Trophoblast cell (in vitro differentiated cells and primary cell): ENCODE data around the gene HNRNPD.
"Not testable (repeated sequence)": the region's sequence is repeated elsewhere in the genome, so short reads cannot be mapped to it uniquely, and the experiment has no call there.

Experiments
- DNase-seq, 2 donors: peaks; one replicate each; pipeline ENCODE4 v3.0.0-alpha.2; 2016
- H2AFZ ChIP-seq: 2 replicates; pipeline ENCODE4 v1.6.1; 2013; ENCODE audit warnings: low read length, moderate library complexity, mild to moderate bottlenecking; ENCODE audit not compliant: insufficient read depth, poor library complexity
- H2AK5ac ChIP-seq: 2 replicates; pipeline ENCODE4 v1.6.1; 2013; ENCODE audit warnings: mild to moderate bottlenecking, low read length
- H2BK120ac ChIP-seq: 2 replicates; pipeline ENCODE4 v1.6.1; 2013; ENCODE audit warnings: low read length, mild to moderate bottlenecking, moderate library complexity; ENCODE audit not compliant: insufficient read depth, poor library complexity
- H2BK12ac ChIP-seq: 2 replicates; pipeline ENCODE4 v1.6.1; 2013; ENCODE audit warnings: mild to moderate bottlenecking, low read length, moderate library complexity
- H2BK5ac ChIP-seq: 2 replicates; pipeline ENCODE4 v1.6.1; 2013; ENCODE audit warnings: low read length, low read depth, moderate library complexity, mild to moderate bottlenecking; ENCODE audit not compliant: poor library complexity
- H3K14ac ChIP-seq: 2 replicates; pipeline ENCODE4 v1.6.1; 2013; ENCODE audit warnings: mild to moderate bottlenecking, low read length
- H3K18ac ChIP-seq: 2 replicates; pipeline ENCODE4 v1.6.1; 2013; ENCODE audit warnings: mild to moderate bottlenecking, low read length
- H3K23ac ChIP-seq: 2 replicates; pipeline ENCODE4 v1.6.1; 2013; ENCODE audit warnings: low read length
- H3K27ac ChIP-seq: 2 replicates; pipeline ENCODE4 v1.5.1; 2013; ENCODE audit warnings: low read depth, mild to moderate bottlenecking, inconsistent platforms, low read length, moderate library complexity
- H3K27me3 ChIP-seq: 2 replicates; pipeline ENCODE4 v1.6.1; 2013; ENCODE audit warnings: inconsistent platforms, mild to moderate bottlenecking, low read length, moderate library complexity; ENCODE audit not compliant: insufficient read depth
- H3K36me3 ChIP-seq, 2 experiments: 1 replicate in 1 of 2; 2 replicates in 1 of 2; pipeline ENCODE4 v1.6.1; 2013; ENCODE audit warnings: low read length in 2 of 2, mild to moderate bottlenecking in 2 of 2, moderate library complexity in 1 of 2; ENCODE audit not compliant: insufficient read depth in 2 of 2, control insufficient read depth in 1 of 2
- H3K4ac ChIP-seq: 2 replicates; pipeline ENCODE4 v1.6.1; 2013; ENCODE audit warnings: low read depth, mild to moderate bottlenecking, low read length, moderate library complexity
- H3K4me1 ChIP-seq, 2 experiments: 1 replicate in 1 of 2; 2 replicates in 1 of 2; pipeline ENCODE4 v1.6.1; 2013; ENCODE audit warnings: low read length in 2 of 2, mild to moderate bottlenecking in 2 of 2, moderate library complexity in 1 of 2; ENCODE audit not compliant: insufficient read depth in 2 of 2, control insufficient read depth in 1 of 2
- H3K4me2 ChIP-seq: 2 replicates; pipeline ENCODE4 v1.6.1; 2013; ENCODE audit warnings: inconsistent platforms, mild to moderate bottlenecking, low read length, moderate library complexity
- H3K4me3 ChIP-seq: 2 replicates; pipeline ENCODE4 v1.5.1; 2013; ENCODE audit warnings: mild to moderate bottlenecking, low read depth, low read length, inconsistent platforms
- H3K79me1 ChIP-seq: one replicate; pipeline ENCODE4 v1.6.1; 2013; ENCODE audit warnings: low read length
- H3K79me2 ChIP-seq: 2 replicates; pipeline ENCODE4 v1.6.1; 2013; ENCODE audit warnings: low read length, mild to moderate bottlenecking; ENCODE audit not compliant: control insufficient read depth, insufficient read depth, poor library complexity
- H3K9ac ChIP-seq: 2 replicates; pipeline ENCODE4 v1.6.1; 2013; ENCODE audit warnings: mild to moderate bottlenecking, low read length
- H3K9me3 ChIP-seq: 2 replicates; pipeline ENCODE4 v1.6.1; 2013; ENCODE audit warnings: low read depth, mild to moderate bottlenecking, control low read depth, inconsistent platforms, low read length; ENCODE audit not compliant: insufficient read depth
- H4K12ac ChIP-seq: 2 replicates; pipeline ENCODE4 v1.6.1; 2013; ENCODE audit warnings: low read depth, mild to moderate bottlenecking, low read length, moderate library complexity
- H4K8ac ChIP-seq: 2 replicates; pipeline ENCODE4 v1.6.1; 2013; ENCODE audit warnings: low read depth, mild to moderate bottlenecking, low read length, moderate library complexity
- H4K91ac ChIP-seq: one replicate; pipeline ENCODE4 v1.6.1; 2013; ENCODE audit warnings: low read depth, mild to moderate bottlenecking, low read length, moderate library complexity
- WGBS: extraction: QIAGEN DNeasy Blood & Tissue Kit; methylation state at CpG from one replicate; pipeline ENCODE4 v1.1.7; 2013; ENCODE audit warnings: missing lambda C conversion rate; ENCODE audit not compliant: insufficient read length, insufficient coverage; ENCODE audit errors: extremely low coverage; 5-methylcytosine and 5-hydroxymethylcytosine counted together

The HNRNPD gene

GRCh38 chr4:82415922-82416365 is 42.2 kb upstream of the HNRNPD start:
- Histone ChIP-seq H3K27ac (no peak overlapping the region), H3K18ac (no peak overlapping the region), H3K4me2 (no peak overlapping the region), H3K79me1 (no peaks in the 10 kb centered on the region), H2BK5ac (no peak overlapping the region), H3K27me3 (no peaks in the 10 kb centered on the region), H3K4me3 (no peak overlapping the region), H4K91ac (no peak overlapping the region), H4K8ac (no peak overlapping the region), H3K36me3 (no peaks in the 10 kb centered on the region), H3K14ac (no peak overlapping the region), H3K4me1 (no peaks in the 10 kb centered on the region), H3K9me3 (no peaks in the 10 kb centered on the region), H3K79me2 (no peaks in the 10 kb centered on the region), H2AK5ac (no peak overlapping the region), H2BK12ac (no peak overlapping the region), H3K4ac (no peak overlapping the region), H2BK120ac (no peak overlapping the region), H4K12ac (no peak overlapping the region), H3K23ac (no peak overlapping the region), H3K9ac (no peak overlapping the region), H2AFZ (no peak overlapping the region)
- no CpG with 5 or more reads among the region's 12 CpGs for WGBS
- no peak for DNase-seq

GRCh38 chr4:82415061-82415460 is 41.3 kb upstream of the HNRNPD start:
- H3K79me2 ChIP-seq, H3K18ac ChIP-seq, H2BK12ac ChIP-seq, H3K23ac ChIP-seq, DNase-seq, H4K91ac ChIP-seq, H2AFZ ChIP-seq, H3K4me1 ChIP-seq, H2BK5ac ChIP-seq, H3K9me3 ChIP-seq, H3K4me3 ChIP-seq, H2BK120ac ChIP-seq, H3K27me3 ChIP-seq, H3K4me2 ChIP-seq, H3K79me1 ChIP-seq, H4K12ac ChIP-seq, H3K14ac ChIP-seq, H3K27ac ChIP-seq, H3K4ac ChIP-seq, H2AK5ac ChIP-seq, H3K36me3 ChIP-seq, H3K9ac ChIP-seq, H4K8ac ChIP-seq: not testable (repeated sequence)
- WGBS, result no CpG with 5 or more reads among the region's 11 CpGs

GRCh38 chr4:82403725-82404124 is 29.9 kb upstream of the HNRNPD start:
- no peak overlapping the region for H3K4ac ChIP-seq
- no peak overlapping the region for H3K4me2 ChIP-seq
- no peaks in the 10 kb centered on the region for H3K9me3 ChIP-seq
- H2BK12ac ChIP-seq, result no peak overlapping the region
- no peak overlapping the region for H2BK5ac ChIP-seq
- no peak overlapping the region for H4K91ac ChIP-seq
- no peak overlapping the region for H3K14ac ChIP-seq
- no peaks in the 10 kb centered on the region for H3K36me3 ChIP-seq
- H3K9ac ChIP-seq, result no peak overlapping the region
- H3K79me2 ChIP-seq, result no peaks in the 10 kb centered on the region
- no peak overlapping the region for H3K23ac ChIP-seq
- no peak overlapping the region for H2AK5ac ChIP-seq
- H3K18ac ChIP-seq, result no peak overlapping the region
- H3K79me1 ChIP-seq, result no peaks in the 10 kb centered on the region
- DNase-seq, result no peak
- H4K8ac ChIP-seq, result no peak overlapping the region
- no peak overlapping the region for H4K12ac ChIP-seq
- H3K4me3 ChIP-seq, result no peak overlapping the region
- H2BK120ac ChIP-seq, result no peak overlapping the region
- no CpG with 5 or more reads among the region's 1 CpG for WGBS
- H2AFZ ChIP-seq, result no peak overlapping the region
- H3K27me3 ChIP-seq, result no peaks in the 10 kb centered on the region
- no peaks in the 10 kb centered on the region for H3K4me1 ChIP-seq
- H3K27ac ChIP-seq, result no peak overlapping the region

- Histone ChIP-seq H2BK12ac (no peak overlapping the region), H3K23ac (no peak overlapping the region), H3K79me2 (no peaks in the 10 kb centered on the region), H3K14ac (no peak overlapping the region), H4K12ac (no peak overlapping the region), H3K27me3 (no peaks in the 10 kb centered on the region), H2AK5ac (no peak overlapping the region), H3K4me3 (no peak overlapping the region), H3K4me1 (no peaks in the 10 kb centered on the region), H3K79me1 (no peaks in the 10 kb centered on the region), H3K18ac (no peak overlapping the region), H3K9me3 (no peaks in the 10 kb centered on the region), H3K27ac (no peak overlapping the region), H3K4me2 (no peak overlapping the region), H2BK5ac (no peak overlapping the region), H3K36me3 (no peaks in the 10 kb centered on the region), H2AFZ (peak overlapping the region; percentile 23), H4K91ac (peak overlapping the region; percentile 19), H4K8ac (no peak overlapping the region), H2BK120ac (no peak overlapping the region), H3K4ac (no peak overlapping the region), H3K9ac (no peak overlapping the region)
- WGBS, result no CpG with 5 or more reads among the region's 17 CpGs
- DNase-seq, result peak in 1 of 2 donors; percentile 49
Observed at GRCh38 chr4:82402196-82402775, 28.5 kb upstream of the HNRNPD start.
